SU-DHL-6 (cell line): ENCODE measurements around the gene SLC1A1.
"Not testable (repeated sequence)": the region's sequence is repeated elsewhere in the genome, so short reads cannot be mapped to it uniquely, and the experiment has no call there.

Source experiments
- H2AFZ ChIP-seq: fragments of 200-600 bp; sonication (generic); 2 replicates; pipeline ENCODE4 v1.6.1; 2014; ENCODE audit warnings: low read depth, mild to moderate bottlenecking, moderate library complexity, mixed read lengths, antibody characterized with exemption, low read length; ENCODE audit not compliant: severe bottlenecking
- H3F3A ChIP-seq: fragments of 200-600 bp; shearing (Covaris generic); 2 replicates; pipeline ENCODE4 v1.6.0; 2016; ENCODE audit warnings: antibody characterized with exemption, mild to moderate bottlenecking; ENCODE audit not compliant: insufficient read depth
- H3K27ac ChIP-seq: fragments of 200-600 bp; sonication (generic); 2 replicates; pipeline ENCODE4 v1.5.1; 2016; ENCODE audit warnings: low read depth, mild to moderate bottlenecking, low read length, moderate library complexity, mixed read lengths
- H3K27me3 ChIP-seq: fragments of 200-600 bp; sonication (generic), shearing (Covaris generic); 2 replicates; pipeline ENCODE4 v1.6.0; 2014; ENCODE audit warnings: mild to moderate bottlenecking, low read length
- H3K36me3 ChIP-seq: fragments of 200-600 bp; sonication (generic); 2 replicates; pipeline ENCODE4 v1.6.1; 2014; ENCODE audit warnings: mild to moderate bottlenecking, low read length, mixed read lengths
- H3K4me2 ChIP-seq: fragments of 300-600, 200-600 bp; shearing (Covaris generic), sonication (generic); 2 replicates; pipeline ENCODE4 v1.6.0; 2014; ENCODE audit warnings: low read length, low read depth, mild to moderate bottlenecking; ENCODE audit not compliant: poor library complexity, severe bottlenecking
- H3K4me3 ChIP-seq: fragments of 200-600 bp; sonication (generic); 2 replicates; pipeline ENCODE4 v1.5.1; 2014; ENCODE audit warnings: antibody characterized with exemption, low read length, mild to moderate bottlenecking, mixed read lengths; ENCODE audit not compliant: insufficient read depth, poor library complexity, severe bottlenecking
- H3K79me2 ChIP-seq: fragments of 200-600 bp; sonication (generic); 2 replicates; pipeline ENCODE4 v1.6.1; 2014; ENCODE audit warnings: mild to moderate bottlenecking, low read length, moderate library complexity; ENCODE audit not compliant: insufficient read depth
- H3K9ac ChIP-seq: fragments of 200-600 bp; sonication (generic); 2 replicates; pipeline ENCODE4 v1.7.0; 2014; ENCODE audit warnings: mild to moderate bottlenecking, low read length
- H3K9me2 ChIP-seq: fragments of 200-600 bp; sonication (generic); replicated peaks from 2 replicates; pipeline ENCODE4 v1.6.1; 2014; ENCODE audit warnings: low read length; ENCODE audit not compliant: insufficient read depth
- H3K9me3 ChIP-seq: fragments of 200-600 bp; sonication (generic); 2 replicates; pipeline ENCODE4 v1.6.1; 2014; ENCODE audit warnings: low read length, mixed read lengths; ENCODE audit not compliant: insufficient read depth
- H4K20me1 ChIP-seq: fragments of 200-600 bp; sonication (generic); 2 replicates; pipeline ENCODE4 v1.6.1; 2014; ENCODE audit warnings: low read depth, mild to moderate bottlenecking, antibody characterized with exemption, low read length, moderate library complexity, mixed read lengths
- EZH2phosphoT487 ChIP-seq: fragments of 200-600 bp; sonication (generic), shearing (Covaris generic); conservative IDR thresholded peaks from 2 replicates; pipeline ENCODE4 v1.6.1; 2018; ENCODE audit warnings: mild to moderate bottlenecking, antibody characterized with exemption, low read length, moderate library complexity, mixed read lengths
- TF ChIP-seq, protein P1 (sequence below): fragments of 200-600 bp; sonication (generic); IDR thresholded peaks from one replicate; pipeline ENCODE4 v1.5.1; 2017; ENCODE audit warnings: antibody characterized with exemption, mild to moderate bottlenecking, low read length, moderate library complexity; ENCODE audit not compliant: insufficient read depth, poor library complexity, severe bottlenecking

The SLC1A1 gene

DNA sequence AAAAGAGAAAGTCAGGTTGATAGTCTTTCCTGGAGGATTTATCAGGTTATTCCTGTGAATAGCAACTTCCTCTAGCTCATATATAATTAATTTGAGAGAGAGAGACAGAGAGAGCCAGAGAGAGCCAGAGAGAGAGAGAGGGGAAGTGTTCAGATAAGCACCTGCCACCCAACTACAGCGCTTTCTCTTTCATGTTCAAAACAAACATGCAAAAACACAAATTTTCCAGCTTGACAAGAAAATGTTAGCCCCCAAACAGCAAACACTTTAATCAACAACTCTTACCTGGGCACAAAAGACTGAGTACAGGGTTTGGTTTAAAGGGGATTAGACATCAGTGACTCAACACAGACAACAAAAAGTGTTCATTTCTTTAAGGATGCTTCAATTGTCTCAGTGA, 110.1 kb downstream of the SLC1A1 start:
- H3K27me3 ChIP-seq, result no peaks in the 10 kb centered on the region
- H3K9ac ChIP-seq, result no peak overlapping the region
- H3K36me3 ChIP-seq, result no peaks in the 10 kb centered on the region
- H2AFZ ChIP-seq, result no peak overlapping the region
- no peaks in the 10 kb centered on the region for H3F3A ChIP-seq
- no peaks in the 10 kb centered on the region for H3K79me2 ChIP-seq
- no peak overlapping the region for H3K4me2 ChIP-seq
- no peaks in the 10 kb centered on the region for H4K20me1 ChIP-seq
- no peaks in the 10 kb centered on the region for H3K9me2 ChIP-seq
- no peak overlapping the region for H3K4me3 ChIP-seq
- no peak overlapping the region for H3K27ac ChIP-seq
- TF ChIP-seq, protein P1, sequence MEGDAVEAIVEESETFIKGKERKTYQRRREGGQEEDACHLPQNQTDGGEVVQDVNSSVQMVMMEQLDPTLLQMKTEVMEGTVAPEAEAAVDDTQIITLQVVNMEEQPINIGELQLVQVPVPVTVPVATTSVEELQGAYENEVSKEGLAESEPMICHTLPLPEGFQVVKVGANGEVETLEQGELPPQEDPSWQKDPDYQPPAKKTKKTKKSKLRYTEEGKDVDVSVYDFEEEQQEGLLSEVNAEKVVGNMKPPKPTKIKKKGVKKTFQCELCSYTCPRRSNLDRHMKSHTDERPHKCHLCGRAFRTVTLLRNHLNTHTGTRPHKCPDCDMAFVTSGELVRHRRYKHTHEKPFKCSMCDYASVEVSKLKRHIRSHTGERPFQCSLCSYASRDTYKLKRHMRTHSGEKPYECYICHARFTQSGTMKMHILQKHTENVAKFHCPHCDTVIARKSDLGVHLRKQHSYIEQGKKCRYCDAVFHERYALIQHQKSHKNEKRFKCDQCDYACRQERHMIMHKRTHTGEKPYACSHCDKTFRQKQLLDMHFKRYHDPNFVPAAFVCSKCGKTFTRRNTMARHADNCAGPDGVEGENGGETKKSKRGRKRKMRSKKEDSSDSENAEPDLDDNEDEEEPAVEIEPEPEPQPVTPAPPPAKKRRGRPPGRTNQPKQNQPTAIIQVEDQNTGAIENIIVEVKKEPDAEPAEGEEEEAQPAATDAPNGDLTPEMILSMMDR, result no peak
- no peak for TF ChIP-seq EZH2phosphoT487
- H3K9me3 ChIP-seq, result no peaks in the 10 kb centered on the region

DNA sequence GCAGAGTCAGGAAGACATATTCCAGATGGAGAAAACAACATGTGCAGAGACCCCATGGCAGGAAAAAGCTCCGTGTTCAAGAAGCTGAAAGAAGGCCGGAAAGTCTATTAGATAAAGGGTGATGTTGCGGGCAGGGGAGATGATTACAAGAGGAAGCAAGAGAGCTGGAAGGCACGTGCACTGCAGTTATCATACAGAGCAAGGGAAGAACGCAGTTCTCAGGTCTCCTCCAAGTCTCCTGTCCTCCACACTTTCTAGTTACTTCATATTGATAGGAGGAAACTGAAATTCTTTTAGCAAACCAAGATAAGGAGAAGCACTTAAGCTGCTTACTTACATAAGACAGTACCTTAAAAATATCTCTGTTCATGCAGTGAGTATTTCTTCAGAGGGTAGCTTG, 113.6 kb downstream of the SLC1A1 start:
- no peaks in the 10 kb centered on the region for H3F3A ChIP-seq
- H3K9ac ChIP-seq, result no peak overlapping the region
- H3K4me2 ChIP-seq, result no peak overlapping the region
- no peak for TF ChIP-seq EZH2phosphoT487
- TF ChIP-seq, protein P1, result no peak
- H4K20me1 ChIP-seq, result no peaks in the 10 kb centered on the region
- no peak overlapping the region for H3K4me3 ChIP-seq
- no peaks in the 10 kb centered on the region for H3K79me2 ChIP-seq
- H3K27ac ChIP-seq, result no peak overlapping the region
- no peaks in the 10 kb centered on the region for H3K36me3 ChIP-seq
- no peak overlapping the region for H2AFZ ChIP-seq
- no peaks in the 10 kb centered on the region for H3K9me3 ChIP-seq
- no peaks in the 10 kb centered on the region for H3K27me3 ChIP-seq
- no peaks in the 10 kb centered on the region for H3K9me2 ChIP-seq

DNA sequence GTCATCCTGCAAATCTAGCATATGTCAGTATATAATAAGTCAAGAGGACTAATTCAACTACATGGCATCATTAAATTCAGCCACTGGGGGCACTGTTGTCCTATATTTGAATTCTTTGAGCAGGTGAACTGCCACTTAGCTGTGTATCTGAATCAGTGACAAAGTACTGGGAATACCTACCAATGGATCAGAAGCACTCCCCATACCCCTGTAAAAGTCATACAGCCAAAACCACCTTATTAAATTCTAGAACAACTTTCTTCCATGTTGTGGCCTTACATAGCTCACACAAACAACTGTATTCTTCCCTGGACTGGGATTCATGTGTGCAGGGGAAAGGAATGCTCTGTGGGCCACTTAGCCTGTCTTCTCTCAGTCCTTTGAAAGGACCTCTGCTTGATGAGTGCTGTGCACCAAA, 114.4 kb downstream of the SLC1A1 start:
- Histone ChIP-seq H3K9me2 (no peaks in the 10 kb centered on the region), H3K27me3 (no peaks in the 10 kb centered on the region), H3K79me2 (no peaks in the 10 kb centered on the region), H3K4me3 (no peak overlapping the region), H3K9me3 (no peaks in the 10 kb centered on the region), H4K20me1 (no peaks in the 10 kb centered on the region), H3K27ac (no peak overlapping the region), H3K9ac (no peak overlapping the region), H3K36me3 (no peaks in the 10 kb centered on the region), H3F3A (no peaks in the 10 kb centered on the region), H2AFZ (peak overlapping the region; percentile 5), H3K4me2 (no peak overlapping the region)
- no peak for TF ChIP-seq EZH2phosphoT487
- TF ChIP-seq, protein P1, result peak; percentile 90

- H3K9me3 ChIP-seq, H3K4me3 ChIP-seq, H3K27me3 ChIP-seq, H2AFZ ChIP-seq, H3K36me3 ChIP-seq, H3K9ac ChIP-seq, H3K27ac ChIP-seq, H3F3A ChIP-seq, H3K4me2 ChIP-seq, H4K20me1 ChIP-seq, H3K79me2 ChIP-seq, H3K9me2 ChIP-seq: not testable (repeated sequence)
Observed at GRCh38 chr9:4606033-4606432, 115.8 kb downstream of the SLC1A1 start.
